Measurements from ENCODE around the gene ART1.

The ART1 gene

DNA sequence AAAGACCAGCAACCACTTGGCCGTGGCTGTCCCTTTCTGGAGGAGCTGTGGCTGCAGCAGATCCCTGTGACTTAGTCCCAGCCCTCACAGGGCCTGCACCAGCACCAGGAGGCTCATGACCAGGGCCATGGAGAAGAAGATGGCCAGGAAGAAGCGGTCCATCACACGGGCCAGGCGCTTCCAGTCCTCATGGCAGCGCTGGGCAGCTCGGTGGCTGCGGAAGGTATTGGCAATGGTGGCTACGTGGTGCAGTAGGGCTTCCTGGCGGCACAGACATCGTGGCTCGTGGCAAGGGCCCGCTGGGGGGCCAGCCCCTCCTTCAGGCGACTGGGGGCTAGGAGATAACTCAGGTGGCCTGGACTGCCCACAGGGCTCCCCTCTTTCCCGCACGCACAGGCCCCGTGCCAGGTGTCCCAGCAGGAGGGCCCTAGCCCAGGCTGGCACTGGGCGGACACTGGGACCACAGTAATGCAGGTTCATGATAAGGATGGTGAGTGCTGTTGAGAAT is 21.1 kb downstream of the ART1 start:
- no peak for DNase-seq (ENCODE audit: low spot score)

DNA sequence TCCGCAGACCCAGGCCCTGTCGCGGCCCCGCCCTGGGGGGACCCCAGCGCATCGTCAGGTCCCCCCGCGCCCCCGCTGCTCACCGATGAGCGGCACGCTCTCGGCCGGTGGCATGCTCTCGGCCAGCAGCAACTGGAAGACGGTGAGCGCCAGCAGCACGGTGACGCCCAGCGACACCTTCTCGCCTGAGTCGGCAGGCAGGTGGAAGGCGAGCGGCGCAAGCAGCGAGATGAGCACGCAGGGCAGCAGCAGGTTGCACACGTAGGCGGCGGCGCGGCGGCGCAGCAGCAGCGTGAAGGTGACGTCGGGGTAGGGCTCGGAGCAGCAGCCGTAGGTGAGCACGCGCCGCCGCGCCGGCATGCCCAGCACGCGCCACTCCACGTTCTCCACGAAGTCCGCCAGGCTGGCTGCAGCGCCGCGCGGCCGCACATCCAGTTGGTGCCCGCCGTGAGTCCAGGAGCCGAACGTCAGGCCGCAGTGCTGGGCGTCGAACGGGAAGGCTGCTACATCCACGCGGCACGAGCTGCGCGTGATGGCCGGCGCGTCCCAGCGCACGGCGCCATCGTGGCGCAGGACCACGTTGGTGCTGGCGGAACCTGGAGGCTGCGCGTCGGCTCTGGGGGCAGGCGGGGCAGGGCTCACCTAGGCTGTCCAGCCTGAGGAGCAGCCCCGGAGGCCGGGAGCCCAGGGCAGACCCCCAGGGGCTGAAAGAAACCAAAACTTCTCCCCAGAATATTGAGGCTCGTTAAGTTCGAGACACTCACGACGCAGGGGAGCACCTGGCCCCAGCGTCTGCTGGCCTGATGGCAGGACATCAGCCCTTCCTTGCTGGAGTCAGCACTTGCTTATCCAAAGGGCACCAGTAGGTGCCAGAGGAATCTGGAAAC is 22.5 kb downstream of the ART1 start:
- DNase-seq (ENCODE audit: low spot score): no peak

DNA sequence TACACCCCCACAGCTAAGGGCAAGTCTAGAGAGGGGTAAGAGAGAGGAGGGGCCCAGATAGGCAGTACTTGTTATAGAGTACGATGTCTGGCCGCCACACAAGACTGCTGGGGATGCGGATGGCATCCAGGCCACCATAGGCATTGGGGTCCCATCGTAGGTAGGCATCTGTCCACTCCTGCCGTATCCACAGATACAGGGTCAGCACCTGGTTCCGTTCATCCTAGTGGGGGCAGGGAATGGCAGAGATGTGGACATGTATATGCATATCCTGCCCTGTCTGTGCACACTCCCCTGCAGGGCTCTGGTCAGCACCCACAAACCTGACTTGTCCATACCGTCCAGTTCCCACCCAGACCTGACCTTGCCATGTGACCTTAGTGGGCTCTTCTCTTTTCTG is 24.2 kb downstream of the ART1 start:
- DNase-seq (ENCODE audit: low spot score): no peak

DNA sequence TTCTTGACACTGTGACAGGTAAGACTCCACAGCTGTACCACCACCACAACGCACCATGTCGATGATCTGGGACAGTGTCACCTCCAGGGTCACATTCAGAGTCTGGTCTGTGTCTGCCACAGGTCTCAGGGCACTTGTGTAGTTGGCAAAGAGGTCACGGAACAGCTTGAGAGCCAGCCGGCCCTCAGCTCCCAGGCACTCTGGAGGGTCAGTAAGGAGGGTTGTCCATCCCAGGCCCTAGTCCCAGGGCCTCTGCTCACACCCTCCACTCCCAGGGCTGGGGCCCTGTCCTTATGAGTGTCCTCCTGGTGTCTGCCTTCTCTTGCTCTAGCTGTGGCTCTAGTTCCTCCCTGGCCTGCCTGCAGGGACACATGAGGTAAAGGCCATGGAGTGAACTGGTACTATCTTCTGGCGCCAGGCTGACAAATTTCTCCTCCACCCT is 24.8 kb downstream of the ART1 start:
- DNase-seq (ENCODE audit: low spot score): no peak

DNA sequence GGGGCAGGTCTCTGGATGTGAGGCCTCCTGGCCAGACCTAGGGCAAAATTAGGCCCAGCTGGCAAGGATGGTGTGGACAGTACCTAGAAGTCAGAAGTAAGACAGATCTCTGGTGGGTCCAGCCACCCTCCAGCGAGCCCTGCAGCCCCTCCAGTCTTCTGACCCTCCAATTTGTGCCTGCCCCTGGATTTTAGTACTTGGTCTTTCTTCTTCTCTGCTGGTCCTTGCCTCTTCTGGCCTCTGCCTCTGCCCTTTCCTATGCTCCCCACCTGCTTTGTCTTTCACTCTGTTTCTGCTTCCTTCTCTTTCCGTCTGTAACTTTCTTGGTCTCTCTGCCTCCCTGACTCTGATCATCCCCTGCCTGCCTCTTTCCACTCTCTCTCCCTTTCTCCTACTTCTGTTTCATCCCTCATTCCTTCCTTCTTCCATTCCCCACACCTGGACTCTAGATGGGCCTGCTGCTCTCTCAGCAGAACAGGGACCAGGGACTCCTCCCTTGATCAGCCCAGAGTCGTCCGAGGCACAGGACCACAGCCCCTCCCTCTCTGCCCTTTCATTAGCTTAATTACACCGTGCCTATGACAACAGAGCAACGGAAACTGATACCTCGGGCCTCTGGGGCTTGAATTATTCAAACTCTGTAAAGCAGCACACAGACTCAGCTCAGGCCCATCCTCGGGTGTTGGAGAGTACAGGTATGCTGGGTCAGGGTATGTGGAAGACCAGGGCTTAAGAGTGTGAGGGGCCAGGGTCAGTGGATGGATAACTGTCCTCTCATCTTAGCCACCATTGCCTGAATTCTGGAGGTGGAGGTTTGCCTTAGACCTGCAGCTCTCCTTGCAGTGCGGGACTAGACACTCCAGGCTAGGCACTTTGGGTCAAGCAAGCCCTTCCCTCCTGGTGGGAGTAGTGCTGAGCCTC is 26.7 kb downstream of the ART1 start, which contains the start of gene CHRNA10:
Gene CHRNA10 (minus strand): TSS at position 51 of the 921 bp plus-strand sequence. CDS start 72 bp downstream, outside the sequence.
- no peak for DNase-seq (ENCODE audit: low spot score)

DNA sequence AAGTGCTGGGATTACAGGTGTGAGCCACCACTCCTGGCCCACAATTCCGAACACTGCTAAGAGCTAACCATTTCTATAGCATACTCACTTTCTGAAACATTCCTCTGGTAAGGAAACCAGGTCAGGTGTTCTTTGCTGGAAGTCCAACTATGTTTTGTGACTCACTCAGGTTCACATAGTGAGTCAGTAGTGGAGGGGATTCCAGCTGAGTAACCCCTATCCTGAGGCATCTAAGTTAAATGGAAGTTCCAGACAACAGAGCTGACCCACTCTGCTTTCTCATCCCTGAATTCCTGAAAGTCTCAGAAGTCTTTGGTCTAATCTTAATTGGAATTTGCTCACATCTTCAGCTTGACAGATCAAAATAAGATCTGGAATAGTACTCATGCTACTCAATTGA is 29.3 kb downstream of the ART1 start:
- DNase-seq (ENCODE audit: low spot score): peak; percentile 67

DNA sequence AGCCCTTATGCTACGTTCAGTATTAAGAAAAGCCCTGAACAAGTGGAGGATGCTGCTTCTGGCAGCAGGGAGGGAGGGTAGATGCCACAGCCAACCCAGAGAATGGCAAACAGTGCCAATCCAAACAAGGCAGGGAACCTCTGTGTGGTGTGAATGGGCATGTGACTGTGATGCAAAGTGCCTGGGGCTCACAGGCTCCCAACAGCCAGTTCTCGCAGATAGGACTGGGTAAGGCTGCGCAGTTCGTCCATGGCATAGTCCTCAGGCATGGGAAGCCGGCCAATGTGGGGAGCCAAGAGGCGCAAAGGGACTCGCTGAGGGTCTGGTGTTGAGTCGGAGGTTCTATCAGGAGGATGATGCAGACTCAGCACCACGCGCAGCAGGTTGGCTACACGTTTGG is 31.0 kb downstream of the ART1 start:
- DNase-seq (ENCODE audit: low spot score): no peak

DNA sequence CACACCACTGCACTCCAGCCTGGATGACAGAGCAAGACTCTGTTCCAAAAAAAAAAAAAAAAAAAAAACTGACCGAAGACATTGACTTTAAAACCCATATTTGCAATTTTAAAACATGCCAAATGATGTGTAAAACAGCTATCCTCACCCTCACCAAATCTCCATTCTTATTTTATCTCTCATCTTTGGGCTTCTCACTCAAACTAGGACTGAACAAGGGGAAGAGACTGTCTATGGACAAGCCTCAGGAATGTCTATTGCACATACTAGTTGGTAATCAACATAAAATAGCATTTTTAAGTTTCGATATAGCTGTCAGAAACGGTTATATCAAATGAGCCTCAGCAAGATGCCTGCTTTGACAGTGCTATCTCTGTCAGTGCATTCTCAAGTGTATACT is 34.1 kb downstream of the ART1 start:
- DNase-seq (ENCODE audit: low spot score): no peak

DNA sequence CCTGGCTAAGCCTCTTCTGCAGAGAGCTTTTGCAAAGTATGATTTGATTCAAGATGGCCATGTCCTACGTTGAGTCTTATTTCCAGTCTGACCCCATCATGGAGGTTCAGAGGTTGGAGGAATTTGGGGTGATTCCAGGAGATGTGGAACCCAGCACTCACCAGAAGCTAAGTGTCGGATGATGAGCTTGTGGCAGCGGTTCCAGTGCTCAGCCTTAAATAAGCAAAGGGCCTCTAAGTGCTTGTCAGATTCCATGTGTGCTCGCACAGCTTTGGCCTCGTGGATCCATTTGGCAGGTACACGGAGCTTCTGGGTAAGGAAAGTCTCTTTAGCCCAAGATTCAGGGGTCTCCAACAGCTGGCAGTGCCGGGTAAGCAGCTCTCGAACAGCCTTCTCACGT is 38.1 kb downstream of the ART1 start:
- DNase-seq (ENCODE audit: low spot score): no peak

DNA sequence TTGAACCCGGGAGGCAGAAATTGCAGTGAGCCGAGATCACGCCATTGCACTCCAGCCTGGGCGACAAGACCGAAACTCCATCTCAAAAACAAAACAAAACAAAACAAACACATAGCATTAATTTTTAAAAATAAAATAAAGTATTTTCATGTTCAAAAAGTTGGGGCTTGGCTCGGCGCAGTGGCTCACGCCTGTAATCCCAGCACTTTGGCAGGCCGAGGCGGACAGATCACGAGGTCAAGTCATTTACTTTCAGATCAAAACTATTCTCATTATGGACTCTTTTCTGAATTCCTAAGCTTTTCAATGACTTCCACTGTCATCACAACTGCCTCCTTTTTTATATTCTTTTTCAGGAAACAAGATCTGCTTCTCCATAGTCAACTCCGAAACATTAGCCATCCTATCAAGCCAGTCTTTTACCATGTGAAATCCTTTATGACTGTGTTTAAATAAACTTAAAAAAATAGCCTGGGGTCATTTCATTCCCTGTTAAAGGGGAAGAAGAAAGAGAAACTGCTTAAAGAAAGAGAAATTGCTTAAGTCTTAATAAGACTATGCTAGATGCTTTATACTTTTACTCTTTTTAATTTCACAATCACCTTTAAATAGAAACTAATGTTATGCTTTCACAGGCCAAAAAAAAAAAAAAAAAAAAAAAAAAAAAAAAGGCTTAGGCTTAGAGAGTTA is 39.3 kb downstream of the ART1 start:
- no peak for DNase-seq (ENCODE audit: low spot score)

DNA sequence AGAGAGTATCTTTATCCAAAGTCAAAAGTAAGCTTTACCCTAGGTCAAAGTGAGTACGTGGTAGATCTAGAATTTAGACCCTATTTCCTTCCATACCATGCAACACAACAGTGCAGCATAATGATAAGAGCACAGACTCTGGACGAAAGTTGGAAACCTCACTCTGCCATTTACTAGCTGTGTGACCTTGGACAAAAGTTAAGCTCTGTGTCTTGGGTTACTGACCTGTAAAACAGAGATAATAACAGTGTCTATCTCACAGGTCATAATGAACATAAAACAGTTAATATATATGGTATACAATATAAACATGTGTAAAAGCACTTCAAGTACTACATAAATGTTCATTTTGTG is 39.9 kb downstream of the ART1 start:
- DNase-seq (ENCODE audit: low spot score): no peak

DNA sequence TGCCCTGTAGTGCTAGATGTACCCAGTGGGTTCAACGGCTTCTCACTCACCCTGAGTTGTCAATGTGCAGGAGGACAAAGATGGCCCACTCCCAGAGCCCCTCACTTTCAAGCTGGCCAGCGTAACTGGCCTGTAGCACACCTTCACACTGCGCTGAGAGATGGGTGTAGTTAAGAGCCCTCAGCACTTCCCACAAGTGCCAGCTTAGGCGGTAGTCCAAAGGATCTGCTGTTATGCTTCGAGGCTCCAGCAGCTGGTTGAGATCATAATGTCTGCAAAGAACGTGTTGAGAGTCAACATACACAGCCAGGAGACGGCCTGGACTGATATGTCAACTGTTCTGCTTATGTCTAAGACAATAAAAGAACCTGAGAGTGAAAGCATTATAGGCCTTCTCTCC is 41.0 kb downstream of the ART1 start:
- DNase-seq (ENCODE audit: low spot score): no peak

DNA sequence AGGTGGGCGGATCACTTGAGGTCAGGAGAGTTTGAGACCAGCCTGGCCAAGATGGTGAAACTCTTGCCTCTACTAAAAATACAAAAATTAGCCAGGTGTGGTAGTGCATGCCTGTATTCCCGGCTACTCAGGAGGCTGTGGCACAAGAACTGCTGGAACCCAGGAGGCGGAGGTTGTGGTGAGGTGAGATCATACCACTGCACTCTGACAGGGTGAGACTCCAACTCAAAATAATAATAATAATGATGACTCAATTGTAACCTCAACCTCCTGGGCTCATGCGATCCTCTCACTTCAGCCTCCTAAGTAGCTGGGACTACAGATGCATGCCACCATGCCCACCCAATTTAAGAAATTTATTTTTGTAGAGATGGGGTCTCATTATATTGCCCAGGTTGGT is 41.8 kb downstream of the ART1 start:
- DNase-seq (ENCODE audit: low spot score): no peak

DNA sequence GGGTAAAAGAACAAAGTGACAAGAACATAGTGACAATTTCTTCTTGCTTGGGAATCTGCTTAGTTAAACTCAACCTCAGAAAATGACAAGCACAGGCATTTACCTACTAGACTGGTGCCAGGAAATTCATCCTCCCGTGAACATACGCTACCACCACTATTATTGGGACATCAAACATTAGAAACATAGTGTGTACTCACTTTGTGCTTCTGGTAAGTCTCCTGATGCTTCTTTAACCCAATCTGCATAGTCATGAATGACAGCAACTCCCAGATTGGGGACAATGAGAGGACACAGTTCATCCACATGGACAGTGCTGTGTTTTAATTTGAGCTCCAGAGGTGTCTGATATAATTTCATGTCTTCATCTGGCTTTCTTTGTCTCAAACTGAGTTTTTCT is 55.5 kb downstream of the ART1 start:
- no peak for DNase-seq (ENCODE audit: low spot score)

DNA sequence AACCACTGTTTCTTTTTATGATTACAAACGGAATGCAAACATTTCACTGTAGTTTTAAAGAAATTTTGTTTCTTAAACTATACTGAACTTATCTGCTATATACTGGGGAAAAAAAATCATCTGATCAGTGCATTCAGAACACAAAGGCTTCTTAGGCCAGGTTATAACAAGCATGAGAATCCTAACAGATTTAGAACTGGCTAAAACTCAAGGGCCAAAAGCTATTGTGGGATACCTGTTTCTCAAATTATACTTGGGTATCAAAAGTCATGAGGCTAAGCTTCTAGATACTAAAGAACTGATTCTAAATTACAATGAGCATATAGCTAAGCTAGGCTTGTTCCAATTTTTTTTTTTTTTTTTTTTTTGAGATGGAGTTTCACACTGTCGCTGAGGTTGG is 56.0 kb downstream of the ART1 start:
- DNase-seq (ENCODE audit: low spot score): no peak

DNA sequence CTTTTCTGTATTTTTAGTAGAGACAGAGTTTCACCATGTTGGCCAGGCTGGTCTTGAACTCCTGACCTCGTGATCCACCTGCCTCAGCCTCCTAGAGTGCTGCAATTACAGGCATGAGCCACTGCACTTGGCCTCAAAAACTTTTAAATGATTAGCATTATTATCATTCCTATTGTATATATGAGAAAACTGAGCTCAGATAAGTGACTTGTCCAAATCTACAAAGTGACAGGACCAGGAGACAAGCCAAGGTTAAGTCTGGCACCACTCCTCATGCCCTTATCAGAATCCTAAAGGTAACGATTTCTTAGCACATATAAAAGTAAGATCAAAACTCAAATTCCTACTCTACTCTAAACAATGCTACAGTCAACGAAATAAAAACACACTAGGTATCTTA is 58.5 kb downstream of the ART1 start:
- no peak for DNase-seq (ENCODE audit: low spot score)

DNA sequence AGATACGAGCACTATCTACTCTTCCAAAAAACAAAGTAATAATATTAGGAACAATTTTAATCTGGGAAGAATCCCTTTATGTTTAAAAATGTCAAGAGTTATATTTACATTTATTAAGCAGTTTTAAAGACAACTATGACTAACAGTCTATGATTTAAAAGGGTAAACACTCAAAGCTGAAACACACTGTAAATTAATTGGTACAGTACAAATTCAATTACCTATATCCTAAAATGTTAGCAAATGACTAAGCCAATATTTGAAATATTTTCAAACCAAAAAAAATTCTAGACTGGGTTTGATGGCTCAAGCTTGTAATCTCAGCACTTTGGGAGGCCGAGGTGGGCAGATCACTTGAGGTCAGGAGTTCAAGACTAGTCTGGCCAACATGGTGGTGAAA is 62.2 kb downstream of the ART1 start:
- DNase-seq (ENCODE audit: low spot score): no peak

DNA sequence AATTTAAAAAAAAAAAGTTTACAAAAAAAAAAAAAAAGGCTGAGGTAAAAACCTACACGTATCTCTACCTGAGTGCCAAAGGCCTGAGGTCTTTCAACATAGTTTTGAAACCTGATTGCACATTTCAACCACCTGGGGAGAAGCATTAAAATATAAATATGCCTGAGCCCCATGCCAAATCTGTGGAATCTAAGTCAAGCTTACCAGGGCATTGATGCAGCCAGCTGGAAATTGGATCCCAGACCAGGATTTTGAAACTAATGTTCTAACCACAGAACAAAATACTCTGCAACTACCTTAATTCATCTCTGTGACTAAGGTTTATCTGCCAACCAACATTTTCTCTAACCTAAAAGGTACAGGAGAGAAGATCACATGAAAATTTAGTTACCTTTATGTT is 65.0 kb downstream of the ART1 start:
- DNase-seq (ENCODE audit: low spot score): no peak

DNA sequence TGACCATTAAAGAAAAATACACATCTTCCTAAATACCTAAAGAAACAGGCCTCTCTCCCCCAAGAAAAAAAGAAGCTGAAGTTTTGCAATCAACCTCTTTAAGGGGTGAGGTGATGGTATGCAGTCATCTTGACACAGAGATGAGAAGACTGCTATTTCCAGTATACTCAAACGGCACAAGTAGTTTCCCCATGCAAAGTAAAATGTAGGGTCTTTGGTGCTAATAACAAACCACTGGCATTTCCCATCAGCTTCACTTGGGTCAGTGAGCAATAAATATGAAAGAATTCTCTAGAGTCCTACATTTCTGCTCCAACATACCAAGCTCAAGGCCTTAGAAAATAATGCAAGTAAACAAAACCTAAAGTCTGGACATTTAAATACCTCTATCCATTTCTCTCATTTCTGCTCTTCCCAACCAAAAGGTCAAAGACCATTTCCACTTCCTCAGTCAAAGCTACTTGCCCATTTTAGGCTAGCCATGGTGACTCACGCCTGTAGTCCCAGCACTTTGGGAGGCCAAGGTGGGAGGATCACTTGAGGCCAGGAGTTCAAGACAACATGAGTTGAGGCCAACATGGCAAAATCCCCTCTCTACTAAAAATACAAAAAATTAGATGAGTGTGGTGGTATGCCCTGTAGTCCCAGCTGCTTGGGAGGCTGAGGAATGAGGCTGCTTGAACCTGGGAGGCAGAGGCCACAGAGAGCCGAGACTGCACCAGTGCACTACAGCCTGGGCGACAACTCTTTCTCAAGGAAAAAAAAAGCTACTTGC is 65.7 kb downstream of the ART1 start:
- no peak for DNase-seq (ENCODE audit: low spot score)

DNA sequence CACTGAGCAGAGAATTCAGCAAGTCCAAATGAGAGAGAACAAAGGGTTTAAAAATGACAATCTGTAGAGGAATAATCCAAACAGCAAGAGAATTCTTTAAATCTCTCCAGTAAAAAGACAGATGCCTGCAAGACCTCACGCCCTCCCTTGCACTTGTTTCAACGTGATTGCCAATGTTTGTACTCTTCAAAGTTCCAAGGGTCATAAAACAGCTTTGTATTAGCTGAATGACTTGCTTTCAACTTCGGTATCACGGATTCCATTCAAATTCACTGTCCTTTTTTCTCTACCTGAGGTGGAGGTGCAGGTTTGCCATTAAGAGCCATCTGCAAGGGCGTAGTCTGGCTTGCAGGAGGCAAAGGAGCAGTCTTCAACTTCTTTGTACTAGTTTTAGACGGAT is 67.3 kb downstream of the ART1 start:
- no peak for DNase-seq (ENCODE audit: low spot score)

Measured in RKO (cell line).